T1000 (cell line): ENCODE results near the gene PCDHB5.
"Not testable (repeated sequence)": the region's sequence is repeated elsewhere in the genome, so short reads cannot be mapped to it uniquely, and the experiment has no call there.

Experiments used
- DNase-seq: peaks from one replicate; lab custom pipeline; 2025; ENCODE audit warnings: mixed read lengths; lab: John Stamatoyannopoulos, UW

PCDHB5 gene

GRCh38 chr5:141135030-141135717 is at the start of gene PCDHB5:
Gene PCDHB5, plus strand, starts transcription at chr5:141135206. Its CDS starts 229 bp downstream, at chr5:141135435.
- peak; percentile 4 for DNase-seq

- DNase-seq: peak; percentile 60
These were observed 40.3 kb upstream of the PCDHB5 start, which contains the start of gene PCDHB2 for GRCh38 chr5:141094481-141095262. Gene PCDHB2, plus strand, starts transcription at chr5:141094615. Its CDS starts 176 bp downstream, at chr5:141094791.

- DNase-seq: no peak
These were observed 39.8 kb upstream of the PCDHB5 start for GRCh38 chr5:141095263-141095641.

GRCh38 chr5:141096181-141096580 is 38.8 kb upstream of the PCDHB5 start:
- DNase-seq: not testable (repeated sequence)

GRCh38 chr5:141096586-141096985 is 38.4 kb upstream of the PCDHB5 start:
- DNase-seq: not testable (repeated sequence)

GRCh38 chr5:141100243-141100805 is 34.7 kb upstream of the PCDHB5 start, which contains the start of gene PCDHB3:
Gene PCDHB3, plus strand, starts transcription at chr5:141100473. Its CDS starts 177 bp downstream, at chr5:141100650.
- no peak for DNase-seq

GRCh38 chr5:141101059-141101458 is 33.9 kb upstream of the PCDHB5 start:
- no peak for DNase-seq

- DNase-seq: not testable (repeated sequence)
These were observed 32.9 kb upstream of the PCDHB5 start for GRCh38 chr5:141102070-141102469.

GRCh38 chr5:141102471-141102870 is 32.5 kb upstream of the PCDHB5 start:
- DNase-seq: not testable (repeated sequence)

GRCh38 chr5:141105350-141105749 is 29.7 kb upstream of the PCDHB5 start:
- DNase-seq: no peak

- no peak for DNase-seq
These were observed 15.8 kb upstream of the PCDHB5 start for GRCh38 chr5:141119250-141119649.

GRCh38 chr5:141121563-141121962 is 13.4 kb upstream of the PCDHB5 start, which contains the start of gene PCDHB4:
Gene PCDHB4, plus strand, starts transcription at chr5:141121818. Its CDS starts 181 bp downstream, at chr5:141121999.
- DNase-seq: no peak

- DNase-seq: no peak
These were observed 13.0 kb upstream of the PCDHB5 start for GRCh38 chr5:141121985-141122384.

- DNase-seq: not testable (repeated sequence)
These were observed 11.4 kb upstream of the PCDHB5 start for GRCh38 chr5:141123396-141124135.

- DNase-seq: no peak
These were observed 7.7 kb upstream of the PCDHB5 start for GRCh38 chr5:141127305-141127704.

GRCh38 chr5:141135718-141136266 is 786 bp downstream of the PCDHB5 start:
- no peak for DNase-seq

- DNase-seq: not testable (repeated sequence)
These were observed 2.3 kb downstream of the PCDHB5 start for GRCh38 chr5:141137346-141137745.

GRCh38 chr5:141149812-141150211 is 14.8 kb downstream of the PCDHB5 start, which contains the start of gene PCDHB6:
Gene PCDHB6, plus strand, starts transcription at chr5:141150057. Its CDS starts 201 bp downstream, at chr5:141150258.
- no peak for DNase-seq

- DNase-seq: no peak
These were observed 15.4 kb downstream of the PCDHB5 start for GRCh38 chr5:141150224-141150992.

- DNase-seq: no peak
These were observed 16.0 kb downstream of the PCDHB5 start for GRCh38 chr5:141150993-141151325.

- not testable (repeated sequence) for DNase-seq
These were observed 16.6 kb downstream of the PCDHB5 start for GRCh38 chr5:141151632-141152031.
